ENCODE data around the gene DSG2.

DNA sequence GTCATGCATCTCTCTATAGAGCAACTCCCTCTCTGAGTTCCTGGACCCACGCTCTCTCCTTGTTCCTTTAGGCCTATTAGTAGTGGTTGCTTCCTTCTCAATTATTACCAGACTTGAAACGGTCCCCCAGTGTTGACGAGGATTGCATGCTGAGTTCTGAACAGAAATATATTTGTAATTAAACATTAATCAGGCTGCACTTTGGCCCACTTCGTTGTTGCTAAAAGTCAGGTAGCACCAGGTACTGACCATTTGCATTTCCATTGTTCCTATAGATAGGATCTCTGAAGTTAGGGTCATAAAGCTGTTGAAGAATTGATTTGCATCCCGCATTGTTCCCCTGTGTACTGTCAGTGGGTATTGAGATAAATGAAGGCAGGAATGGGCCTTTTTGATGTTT is 56.8 kb downstream of the DSG2 start:
- TF ChIP-seq TCF4 (CRISPR knock-in tag; IDR thresholded peaks at IDR 0.05; ENCODE audit: borderline replicate concordance) (no peak), SNAI2 (CRISPR knock-in tag; IDR thresholded peaks at IDR 0.05) (no peak), ZFP3 (CRISPR knock-in tag; IDR thresholded peaks at IDR 0.05) (no peak), PPARA (CRISPR knock-in tag; IDR thresholded peaks at IDR 0.05; ENCODE audit: borderline replicate concordance) (no peak), BACH2 (CRISPR knock-in tag; IDR thresholded peaks at IDR 0.05; ENCODE audit: borderline replicate concordance) (no peak), ZFP30 (CRISPR knock-in tag; IDR thresholded peaks at IDR 0.05) (no peak), ZNF70 (CRISPR knock-in tag; IDR thresholded peaks at IDR 0.05) (no peak), TOX (CRISPR knock-in tag; IDR thresholded peaks at IDR 0.05; ENCODE audit: borderline replicate concordance) (no peak)
- TF ChIP-seq, protein P1, sequence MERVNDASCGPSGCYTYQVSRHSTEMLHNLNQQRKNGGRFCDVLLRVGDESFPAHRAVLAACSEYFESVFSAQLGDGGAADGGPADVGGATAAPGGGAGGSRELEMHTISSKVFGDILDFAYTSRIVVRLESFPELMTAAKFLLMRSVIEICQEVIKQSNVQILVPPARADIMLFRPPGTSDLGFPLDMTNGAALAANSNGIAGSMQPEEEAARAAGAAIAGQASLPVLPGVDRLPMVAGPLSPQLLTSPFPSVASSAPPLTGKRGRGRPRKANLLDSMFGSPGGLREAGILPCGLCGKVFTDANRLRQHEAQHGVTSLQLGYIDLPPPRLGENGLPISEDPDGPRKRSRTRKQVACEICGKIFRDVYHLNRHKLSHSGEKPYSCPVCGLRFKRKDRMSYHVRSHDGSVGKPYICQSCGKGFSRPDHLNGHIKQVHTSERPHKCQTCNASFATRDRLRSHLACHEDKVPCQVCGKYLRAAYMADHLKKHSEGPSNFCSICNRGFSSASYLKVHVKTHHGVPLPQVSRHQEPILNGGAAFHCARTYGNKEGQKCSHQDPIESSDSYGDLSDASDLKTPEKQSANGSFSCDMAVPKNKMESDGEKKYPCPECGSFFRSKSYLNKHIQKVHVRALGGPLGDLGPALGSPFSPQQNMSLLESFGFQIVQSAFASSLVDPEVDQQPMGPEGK (CRISPR knock-in tag; IDR thresholded peaks at IDR 0.05; ENCODE audit: borderline replicate concordance), result no peak
- TF ChIP-seq, protein P2, sequence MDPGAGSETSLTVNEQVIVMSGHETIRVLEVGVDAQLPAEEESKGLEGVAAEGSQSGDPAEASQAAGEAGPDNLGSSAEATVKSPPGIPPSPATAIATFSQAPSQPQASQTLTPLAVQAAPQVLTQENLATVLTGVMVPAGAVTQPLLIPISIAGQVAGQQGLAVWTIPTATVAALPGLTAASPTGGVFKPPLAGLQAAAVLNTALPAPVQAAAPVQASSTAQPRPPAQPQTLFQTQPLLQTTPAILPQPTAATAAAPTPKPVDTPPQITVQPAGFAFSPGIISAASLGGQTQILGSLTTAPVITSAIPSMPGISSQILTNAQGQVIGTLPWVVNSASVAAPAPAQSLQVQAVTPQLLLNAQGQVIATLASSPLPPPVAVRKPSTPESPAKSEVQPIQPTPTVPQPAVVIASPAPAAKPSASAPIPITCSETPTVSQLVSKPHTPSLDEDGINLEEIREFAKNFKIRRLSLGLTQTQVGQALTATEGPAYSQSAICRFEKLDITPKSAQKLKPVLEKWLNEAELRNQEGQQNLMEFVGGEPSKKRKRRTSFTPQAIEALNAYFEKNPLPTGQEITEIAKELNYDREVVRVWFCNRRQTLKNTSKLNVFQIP (CRISPR knock-in tag; IDR thresholded peaks at IDR 0.05; ENCODE audit: borderline replicate concordance, low read depth), result no peak
- TF ChIP-seq, protein P3, sequence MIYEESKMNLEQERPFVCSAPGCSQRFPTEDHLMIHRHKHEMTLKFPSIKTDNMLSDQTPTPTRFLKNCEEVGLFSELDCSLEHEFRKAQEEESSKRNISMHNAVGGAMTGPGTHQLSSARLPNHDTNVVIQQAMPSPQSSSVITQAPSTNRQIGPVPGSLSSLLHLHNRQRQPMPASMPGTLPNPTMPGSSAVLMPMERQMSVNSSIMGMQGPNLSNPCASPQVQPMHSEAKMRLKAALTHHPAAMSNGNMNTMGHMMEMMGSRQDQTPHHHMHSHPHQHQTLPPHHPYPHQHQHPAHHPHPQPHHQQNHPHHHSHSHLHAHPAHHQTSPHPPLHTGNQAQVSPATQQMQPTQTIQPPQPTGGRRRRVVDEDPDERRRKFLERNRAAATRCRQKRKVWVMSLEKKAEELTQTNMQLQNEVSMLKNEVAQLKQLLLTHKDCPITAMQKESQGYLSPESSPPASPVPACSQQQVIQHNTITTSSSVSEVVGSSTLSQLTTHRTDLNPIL (CRISPR knock-in tag; IDR thresholded peaks at IDR 0.05; ENCODE audit: low read depth), result no peak
